NB4 (cell line): ENCODE measurements around the gene MRS2.

Experiments used
- MYC ChIP-seq: IDR thresholded peaks from 2 replicates; pipeline ENCODE4 v1.6.1; 2011; ENCODE audit warnings: low read depth, low read length
- POLR2A ChIP-seq: IDR thresholded peaks from 2 replicates; pipeline ENCODE4 v1.6.1; 2011; ENCODE audit warnings: mild to moderate bottlenecking; ENCODE audit not compliant: insufficient read length; ENCODE audit errors: extremely low read depth
- TF ChIP-seq, protein P1 (sequence below): IDR thresholded peaks from one replicate; pipeline ENCODE4 v1.5.1; 2012; ENCODE audit warnings: low read depth, low read length
- TF ChIP-seq, protein P2 (sequence below): IDR thresholded peaks from 2 replicates; pipeline ENCODE4 v1.6.1; 2011; ENCODE audit warnings: low read depth, low read length

DNA sequence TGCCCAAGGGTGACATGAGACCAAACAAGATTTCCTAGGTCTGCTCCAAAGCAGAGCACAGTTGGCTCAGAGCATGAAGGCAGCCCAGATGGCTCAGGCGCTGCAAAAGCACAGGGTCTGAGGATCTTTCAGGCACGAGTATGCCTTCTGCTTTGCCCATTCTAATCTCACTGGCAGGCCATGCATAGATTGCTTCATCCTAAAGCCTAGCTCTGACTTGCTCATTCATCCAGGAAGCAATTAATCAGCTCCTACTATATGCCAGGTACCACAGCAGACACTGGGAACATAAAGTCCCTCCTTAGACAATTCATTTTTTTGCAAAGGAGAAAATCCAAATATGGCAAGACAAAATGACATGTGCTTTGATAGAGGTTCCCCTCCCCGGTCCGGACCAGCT, 55.4 kb downstream of the MRS2 start:
- no peak for TF ChIP-seq POLR2A
- no peak for TF ChIP-seq MYC
- TF ChIP-seq, protein P1, sequence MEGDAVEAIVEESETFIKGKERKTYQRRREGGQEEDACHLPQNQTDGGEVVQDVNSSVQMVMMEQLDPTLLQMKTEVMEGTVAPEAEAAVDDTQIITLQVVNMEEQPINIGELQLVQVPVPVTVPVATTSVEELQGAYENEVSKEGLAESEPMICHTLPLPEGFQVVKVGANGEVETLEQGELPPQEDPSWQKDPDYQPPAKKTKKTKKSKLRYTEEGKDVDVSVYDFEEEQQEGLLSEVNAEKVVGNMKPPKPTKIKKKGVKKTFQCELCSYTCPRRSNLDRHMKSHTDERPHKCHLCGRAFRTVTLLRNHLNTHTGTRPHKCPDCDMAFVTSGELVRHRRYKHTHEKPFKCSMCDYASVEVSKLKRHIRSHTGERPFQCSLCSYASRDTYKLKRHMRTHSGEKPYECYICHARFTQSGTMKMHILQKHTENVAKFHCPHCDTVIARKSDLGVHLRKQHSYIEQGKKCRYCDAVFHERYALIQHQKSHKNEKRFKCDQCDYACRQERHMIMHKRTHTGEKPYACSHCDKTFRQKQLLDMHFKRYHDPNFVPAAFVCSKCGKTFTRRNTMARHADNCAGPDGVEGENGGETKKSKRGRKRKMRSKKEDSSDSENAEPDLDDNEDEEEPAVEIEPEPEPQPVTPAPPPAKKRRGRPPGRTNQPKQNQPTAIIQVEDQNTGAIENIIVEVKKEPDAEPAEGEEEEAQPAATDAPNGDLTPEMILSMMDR = no peak
- TF ChIP-seq, protein P2, sequence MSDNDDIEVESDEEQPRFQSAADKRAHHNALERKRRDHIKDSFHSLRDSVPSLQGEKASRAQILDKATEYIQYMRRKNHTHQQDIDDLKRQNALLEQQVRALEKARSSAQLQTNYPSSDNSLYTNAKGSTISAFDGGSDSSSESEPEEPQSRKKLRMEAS = no peak
